GM19328 (cell line): Measurements from ENCODE around the gene SLC25A6.
"Not testable (repeated sequence)": the region's sequence is repeated elsewhere in the genome, so short reads cannot be mapped to it uniquely, and the experiment has no call there.

ENCODE experiments used
- ATAC-seq: cut with Tn5 transposase; IDR thresholded peaks from one replicate; pipeline ENCODE4 v1.9.1; 2021; ENCODE audit warnings: mild to moderate bottlenecking, moderate library complexity; ENCODE audit not compliant: unreplicated experiment

SLC25A6 gene

GRCh38 chrX:1391707-1392375, at the start of gene SLC25A6:
SLC25A6 (minus strand) TSS chrX:1392113; CDS start chrX:1392009, 104 bp downstream.
- peak; percentile 97 for ATAC-seq

- no peak for ATAC-seq
These were observed 48.6 kb upstream of the SLC25A6 start for GRCh38 chrX:1440506-1440905.

GRCh38 chrX:1435241-1435895, 43.5 kb upstream of the SLC25A6 start:
- ATAC-seq, result no peak

DNA sequence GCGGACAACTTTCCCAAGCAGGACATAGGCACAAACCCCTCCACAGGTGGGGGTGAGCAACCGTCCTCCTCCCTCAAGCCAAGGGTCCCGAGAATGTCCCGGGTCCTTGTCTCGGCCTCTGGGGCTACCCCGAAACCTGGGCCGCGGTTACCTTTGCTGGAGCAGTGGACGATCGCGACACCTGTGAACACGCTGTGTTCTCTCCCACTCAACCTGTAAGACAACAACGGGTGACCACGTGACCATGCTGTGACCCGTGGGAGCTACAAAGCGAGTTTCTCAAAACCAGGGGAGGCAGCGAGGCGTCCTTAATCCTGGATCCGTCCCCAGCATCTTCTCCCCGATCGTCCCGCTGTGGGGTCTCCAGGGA, 42.9 kb upstream of the SLC25A6 start:
- no peak for ATAC-seq

DNA sequence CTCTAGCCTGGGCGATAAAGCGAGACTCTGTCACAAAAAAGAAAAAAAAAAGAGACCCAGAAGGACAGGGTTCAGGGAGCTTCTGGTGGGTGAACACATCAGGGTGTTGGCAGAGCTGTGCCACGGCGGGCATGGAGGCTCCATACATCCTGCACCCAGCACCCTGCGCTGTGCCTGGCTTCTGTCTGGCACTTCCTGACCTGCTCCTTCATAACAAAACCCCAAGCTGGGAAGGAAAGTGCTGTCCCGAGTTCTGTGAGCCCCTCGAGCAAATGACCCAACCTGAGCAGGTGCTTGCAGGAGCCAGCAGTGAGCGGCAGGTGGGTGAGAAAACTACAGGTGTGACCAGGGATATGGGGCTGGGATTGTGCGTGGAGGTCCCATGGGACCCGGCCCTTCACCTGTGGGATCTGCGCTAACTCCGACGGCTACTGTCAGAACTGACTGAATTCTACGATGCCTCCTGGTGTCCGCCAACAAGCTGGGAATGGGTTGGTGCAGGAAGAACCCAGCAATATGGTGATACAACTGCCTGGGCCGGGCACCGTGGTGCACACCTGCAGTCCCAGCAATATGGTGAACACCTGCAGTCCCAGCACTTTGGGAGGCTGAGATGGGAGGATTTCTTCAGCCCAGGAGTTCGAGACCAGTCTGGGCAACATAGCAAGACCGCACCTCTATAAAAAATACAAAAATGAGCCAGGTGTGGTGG, 41.9 kb upstream of the SLC25A6 start:
- no peak for ATAC-seq

GRCh38 chrX:1430451-1430850, 38.5 kb upstream of the SLC25A6 start:
- no peak for ATAC-seq

DNA sequence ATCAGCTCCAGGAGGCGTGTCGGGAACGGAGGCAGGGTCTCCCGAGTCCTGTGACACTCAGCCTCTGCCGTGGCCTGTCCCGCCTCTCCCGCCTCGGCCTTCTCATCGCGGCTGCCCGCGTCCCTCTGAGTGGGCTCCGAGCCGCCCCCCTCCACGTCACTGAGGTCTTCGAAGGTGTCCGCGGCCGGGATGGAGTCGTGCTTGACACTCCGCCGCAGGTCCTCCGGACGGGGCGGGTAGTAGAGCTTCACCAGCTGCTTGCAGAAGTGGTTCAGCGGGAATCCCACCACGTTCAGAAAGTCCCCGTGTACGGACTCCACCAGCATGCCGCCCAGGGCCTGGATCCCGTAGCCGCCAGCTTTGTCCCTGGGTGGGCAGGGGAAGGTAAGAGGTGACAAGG, 35.8 kb upstream of the SLC25A6 start:
- no peak for ATAC-seq

DNA sequence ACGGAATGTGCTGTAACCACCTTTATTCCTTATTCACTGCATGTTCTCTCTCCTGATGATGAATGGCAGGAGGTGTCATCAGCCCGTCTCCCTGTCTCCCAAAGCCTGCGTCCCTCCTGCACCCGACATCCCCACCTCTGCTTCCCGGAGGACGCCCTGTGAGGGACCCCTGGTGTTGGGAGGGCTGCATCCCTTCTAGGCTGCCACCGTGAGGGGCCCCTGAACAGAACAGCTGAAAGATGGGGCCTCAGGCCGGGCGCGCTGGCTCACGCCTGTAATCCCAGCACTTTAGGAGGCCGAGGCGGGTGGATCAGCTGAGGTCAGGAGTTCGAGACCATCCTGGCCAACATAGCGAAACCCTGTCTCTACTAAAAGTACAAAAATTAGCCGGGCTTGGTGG, 34.4 kb upstream of the SLC25A6 start:
- ATAC-seq, result not testable (repeated sequence)

GRCh38 chrX:1425381-1425780, 33.5 kb upstream of the SLC25A6 start:
- ATAC-seq, result no peak

DNA sequence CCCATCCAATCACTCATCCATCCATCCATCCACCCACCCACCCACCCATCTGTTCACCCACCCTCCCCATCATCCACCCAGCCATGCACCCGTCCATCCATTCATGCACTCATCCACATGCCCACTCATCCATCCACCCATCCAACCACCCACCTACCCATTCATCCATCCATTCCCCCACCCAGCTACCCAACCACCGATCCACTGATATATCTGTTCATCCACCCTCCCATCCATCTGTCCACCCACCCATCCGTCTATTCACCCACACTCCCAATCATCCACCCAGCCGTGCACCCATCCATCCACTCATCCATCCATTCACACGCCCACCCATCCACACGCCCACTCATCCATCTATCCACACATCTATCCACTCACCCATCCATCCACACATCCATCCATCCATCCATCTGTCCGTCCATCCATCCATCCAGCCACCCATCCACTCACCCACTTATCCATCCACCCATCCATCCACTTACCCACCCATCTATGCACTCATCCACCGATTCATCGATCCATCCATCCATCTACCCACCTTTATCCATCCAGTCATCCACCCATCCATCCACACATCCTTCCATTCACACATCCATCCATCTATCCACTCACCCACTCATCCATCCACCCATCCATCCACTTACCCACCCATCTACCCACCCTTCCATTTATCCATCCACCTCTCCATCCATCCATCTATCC, 32.4 kb upstream of the SLC25A6 start:
- no peak for ATAC-seq

DNA sequence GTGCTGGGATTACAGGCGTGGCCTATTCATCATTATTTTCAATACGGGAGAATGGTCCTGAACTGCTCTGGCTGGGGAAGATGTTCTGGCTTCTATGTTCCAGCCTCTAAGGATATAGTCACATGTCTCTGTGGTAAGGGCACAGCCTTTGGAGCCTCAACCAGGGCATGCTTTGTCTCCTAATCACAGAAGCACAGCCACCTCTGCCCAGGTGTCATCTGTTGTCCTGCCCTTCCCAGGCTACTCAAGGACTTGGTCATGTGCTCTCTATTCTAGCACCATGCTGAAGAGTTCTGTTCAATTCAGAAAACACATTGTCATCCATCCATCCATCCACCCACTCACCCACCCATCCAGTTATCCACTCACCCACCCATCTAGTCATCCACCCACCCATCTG, 31.3 kb upstream of the SLC25A6 start:
- no peak for ATAC-seq

- no peak for ATAC-seq
These were observed 30.2 kb upstream of the SLC25A6 start for GRCh38 chrX:1422135-1422465.

- no peak for ATAC-seq
These were observed 29.7 kb upstream of the SLC25A6 start for GRCh38 chrX:1421433-1422134.

- ATAC-seq, result no peak
These were observed 28.5 kb upstream of the SLC25A6 start for GRCh38 chrX:1420371-1420770.

DNA sequence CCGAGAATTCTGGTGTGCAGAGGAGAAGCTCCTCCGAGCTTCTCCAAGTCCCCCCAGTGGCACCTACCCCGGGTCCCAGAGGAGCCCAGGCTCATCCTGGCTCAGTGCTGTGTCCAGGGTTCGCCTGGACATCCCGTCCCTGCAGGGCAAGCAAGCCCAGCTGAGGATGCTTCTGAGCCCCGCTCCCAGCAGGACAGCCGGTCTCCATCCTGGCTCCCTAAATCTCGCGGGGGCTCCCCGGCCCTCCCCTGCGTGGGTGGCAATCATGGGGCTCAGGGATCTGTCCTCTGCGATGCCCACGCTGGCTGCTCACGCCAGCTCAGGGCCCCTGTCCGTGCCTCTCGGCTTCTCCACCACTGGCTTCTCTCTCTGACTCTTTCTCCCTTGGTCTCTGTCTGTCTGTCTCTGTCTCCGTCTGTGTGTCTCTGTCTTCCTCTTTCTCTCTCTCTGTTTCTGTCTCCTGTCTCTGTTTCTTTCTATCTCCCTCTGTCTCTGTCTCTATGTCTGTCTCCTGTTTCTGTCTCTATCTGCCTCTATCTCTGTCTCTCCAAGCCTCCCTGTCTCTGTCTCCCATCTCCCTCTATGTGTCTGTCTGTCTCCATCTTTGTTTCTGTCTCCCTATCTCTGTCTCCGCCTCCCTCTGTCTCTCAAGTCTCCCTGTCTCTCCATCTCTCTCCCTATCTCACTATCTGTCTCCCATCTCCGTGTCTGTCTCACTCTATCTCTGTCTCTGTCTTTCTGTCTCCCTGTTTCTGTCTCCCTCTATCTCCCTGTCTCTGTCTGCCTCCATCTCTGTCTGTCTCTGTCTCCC, 27.8 kb upstream of the SLC25A6 start:
- no peak for ATAC-seq

DNA sequence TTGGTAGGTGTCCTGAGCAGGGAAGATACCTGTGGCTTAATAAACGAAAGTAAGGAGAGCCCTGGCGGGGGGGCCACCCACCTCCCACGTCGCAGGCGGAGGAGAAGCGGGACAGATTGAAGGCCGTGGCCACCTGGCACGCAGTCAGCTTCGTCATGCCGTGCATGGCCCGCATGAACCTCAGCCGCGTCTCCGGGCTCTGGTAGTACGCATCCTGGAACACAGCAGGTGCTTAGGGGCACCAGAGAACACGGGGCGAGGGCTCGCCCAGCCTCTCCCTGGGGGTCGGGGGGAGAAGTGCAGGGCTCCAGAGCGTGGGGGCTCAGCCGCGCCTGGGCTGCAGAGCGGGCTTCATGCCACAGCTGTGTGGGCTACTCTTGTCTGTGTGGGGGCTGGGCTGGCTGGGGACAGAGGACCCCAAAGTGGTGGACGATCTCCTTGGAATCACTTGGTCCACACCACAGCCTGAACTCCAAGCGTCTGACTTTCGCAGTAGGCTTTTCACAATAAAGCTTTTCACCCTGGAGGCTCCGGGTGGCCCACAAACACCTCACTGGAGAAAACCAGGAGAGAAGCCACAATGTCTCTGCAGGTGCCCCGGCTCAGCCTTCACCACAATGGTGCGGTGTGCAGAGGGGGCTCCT, 27.1 kb upstream of the SLC25A6 start:
- no peak for ATAC-seq

GRCh38 chrX:1417921-1418771, 26.2 kb upstream of the SLC25A6 start:
- ATAC-seq, result no peak

- ATAC-seq, result no peak
These were observed 25.2 kb upstream of the SLC25A6 start for GRCh38 chrX:1416965-1417760.
